NOMO-1 treated with dmso at 0.1 percent for 144 hours (cell line): ENCODE measurements around the gene ADA.
"Not testable (repeated sequence)": the region's sequence is repeated elsewhere in the genome, so short reads cannot be mapped to it uniquely, and the experiment has no call there.

Experiments
- DNase-seq: peaks from one replicate; lab custom pipeline; 2025; ENCODE audit not compliant: unreplicated experiment; lab: John Stamatoyannopoulos, UW

ADA gene

GRCh38 chr20:44678990-44679611, 27.6 kb upstream of the ADA start:
- no peak for DNase-seq

DNA sequence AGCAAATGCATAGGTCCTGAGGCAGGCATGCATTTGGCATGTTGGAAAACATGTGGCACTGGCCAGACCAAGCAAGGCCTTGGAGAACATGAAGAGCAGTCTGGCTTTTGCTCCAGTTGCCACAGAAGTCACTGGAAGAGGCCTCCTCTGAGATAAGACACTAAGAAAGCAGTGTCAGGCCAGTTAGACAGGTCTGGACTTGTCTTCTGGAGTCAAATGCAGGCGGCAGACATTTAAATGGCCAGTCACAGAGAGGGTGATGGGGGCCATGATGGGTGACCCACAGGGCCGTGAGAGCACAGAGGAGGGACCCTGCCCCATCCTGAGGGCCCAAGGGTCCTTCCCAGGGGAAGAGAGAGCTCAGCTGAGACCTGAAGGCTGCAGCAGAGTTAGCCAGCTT, 26.7 kb upstream of the ADA start:
- DNase-seq: no peak

DNA sequence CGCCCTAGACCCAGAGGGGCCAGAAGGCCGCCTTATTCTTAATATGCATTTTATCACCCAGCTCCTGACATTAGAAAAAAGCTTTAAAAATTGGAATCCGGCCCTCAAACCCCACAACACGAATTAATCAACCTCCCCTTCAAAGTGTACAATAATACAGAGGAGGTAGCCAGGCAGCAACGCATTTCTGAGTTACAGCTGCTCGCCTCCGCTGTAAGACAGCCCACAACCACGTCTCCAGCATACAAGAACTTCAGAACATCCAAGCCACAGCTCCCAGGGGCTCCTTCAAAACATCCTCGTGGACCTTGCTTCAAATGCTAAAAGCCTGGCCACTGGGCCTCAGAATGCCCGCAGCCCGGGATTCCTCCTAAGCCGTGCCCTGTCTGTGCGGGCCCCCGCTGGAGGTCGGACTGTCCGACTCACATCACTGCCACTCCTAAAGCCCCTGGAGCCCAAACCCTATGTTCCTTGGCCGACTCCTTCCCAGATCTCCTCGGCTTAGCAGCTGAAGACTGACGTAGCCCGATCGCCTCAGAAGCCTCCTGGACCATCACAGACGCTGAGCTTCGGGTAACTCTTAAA, 20.9 kb upstream of the ADA start:
- not testable (repeated sequence) for DNase-seq

DNA sequence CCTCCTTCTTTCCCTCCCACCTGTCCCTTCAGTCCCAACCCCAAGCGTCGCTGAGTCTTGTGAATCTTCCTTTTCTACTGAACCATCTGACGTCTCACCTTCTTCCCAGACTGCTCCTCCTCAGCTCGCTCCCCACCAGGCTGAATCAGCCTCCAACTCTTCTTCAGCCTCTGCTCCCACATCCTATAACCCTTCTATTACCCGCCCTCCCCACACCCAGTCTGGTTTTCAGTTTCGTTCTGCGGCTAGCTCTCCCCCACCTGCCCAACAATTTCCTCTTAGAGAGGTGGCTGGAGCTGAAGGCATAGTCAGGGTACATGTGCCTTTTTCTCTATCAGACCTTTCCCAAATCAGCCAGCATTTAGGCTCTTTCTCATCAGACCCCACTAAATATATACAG, 20.0 kb upstream of the ADA start:
- DNase-seq: peak; percentile 81

GRCh38 chr20:44670851-44671250, 19.4 kb upstream of the ADA start:
- DNase-seq: not testable (repeated sequence)

DNA sequence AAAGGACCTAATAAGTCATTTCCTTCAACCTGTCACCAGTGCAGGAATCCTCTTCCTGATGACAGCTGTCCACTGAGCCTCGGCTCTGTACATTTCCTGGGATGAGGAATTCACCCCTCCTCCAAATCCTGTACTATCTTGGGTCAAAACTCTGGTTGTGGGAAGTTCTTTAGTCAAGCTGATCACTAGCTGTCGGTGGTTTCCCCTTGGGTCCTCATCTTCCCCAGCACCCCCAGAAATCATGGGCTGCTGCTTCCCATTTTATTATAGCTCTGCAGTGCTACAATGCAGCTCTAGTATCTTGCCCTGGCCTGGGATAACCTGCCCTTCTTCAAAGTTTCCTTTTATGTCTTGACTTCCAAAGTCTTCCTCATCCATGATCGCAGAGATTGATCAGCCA, 14.6 kb upstream of the ADA start:
- no peak for DNase-seq

GRCh38 chr20:44664131-44664530, 12.6 kb upstream of the ADA start:
- DNase-seq: peak; percentile 87

- DNase-seq: no peak
These were observed 10.8 kb upstream of the ADA start for GRCh38 chr20:44662261-44662660.

GRCh38 chr20:44660581-44660980, 9.1 kb upstream of the ADA start:
- DNase-seq: no peak

DNA sequence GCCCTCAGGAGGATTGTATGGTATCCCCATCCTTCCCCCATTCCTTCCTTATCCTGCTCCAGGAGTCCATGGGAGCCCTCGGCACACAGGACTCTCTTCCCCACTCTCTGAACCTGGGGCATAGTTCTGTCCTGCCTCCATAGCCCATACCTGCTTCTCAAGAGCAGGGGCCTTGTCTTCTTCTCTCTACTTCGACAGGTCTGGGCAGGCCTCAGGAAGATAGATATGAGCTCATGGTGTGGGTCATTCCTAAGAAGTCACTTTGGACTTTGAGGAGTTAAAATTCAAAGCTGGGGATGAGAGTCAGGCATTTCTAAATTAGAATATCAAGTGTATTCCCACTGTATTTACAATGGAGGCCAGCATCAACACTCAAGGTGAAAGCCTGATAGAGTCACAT, 8.4 kb upstream of the ADA start:
- no peak for DNase-seq

DNA sequence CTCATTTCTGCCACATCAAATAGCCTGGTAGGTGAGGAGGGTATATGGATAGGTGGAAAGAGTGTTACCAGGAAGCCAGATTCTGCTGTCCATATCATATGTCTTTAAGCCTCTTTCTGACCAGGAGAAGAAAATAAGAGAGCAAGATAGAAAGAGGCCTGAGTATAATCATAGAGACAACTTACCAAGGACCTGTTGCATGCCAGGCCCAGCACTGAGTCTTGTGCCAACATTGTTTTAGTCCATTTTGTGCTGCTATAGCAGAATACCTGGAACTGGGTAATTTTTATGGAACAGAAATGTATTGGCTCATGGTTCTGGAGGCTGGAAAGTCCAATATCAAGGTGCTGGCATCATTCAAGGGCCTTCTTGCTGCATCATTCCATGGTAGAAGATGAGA, 7.3 kb upstream of the ADA start:
- no peak for DNase-seq

DNA sequence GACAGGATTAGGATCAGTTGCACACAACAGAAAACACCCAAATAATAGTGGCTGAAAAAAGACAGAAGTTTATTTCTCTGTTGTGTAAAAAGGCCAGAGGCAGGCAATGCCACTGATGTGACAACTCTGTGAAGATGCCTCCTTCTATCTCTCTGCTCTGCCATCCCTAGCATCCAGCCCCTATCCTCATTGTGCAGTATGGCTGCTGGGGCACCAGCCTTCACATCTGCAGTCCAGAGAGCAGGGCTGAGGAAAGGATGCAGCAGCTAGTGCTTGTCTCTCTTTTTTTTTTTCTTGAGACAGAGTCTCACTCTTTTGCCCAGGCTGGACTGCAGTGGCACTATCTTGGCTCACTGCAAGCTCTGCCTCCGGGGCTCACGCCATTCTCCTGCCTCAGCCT, 6.4 kb upstream of the ADA start:
- no peak for DNase-seq

DNA sequence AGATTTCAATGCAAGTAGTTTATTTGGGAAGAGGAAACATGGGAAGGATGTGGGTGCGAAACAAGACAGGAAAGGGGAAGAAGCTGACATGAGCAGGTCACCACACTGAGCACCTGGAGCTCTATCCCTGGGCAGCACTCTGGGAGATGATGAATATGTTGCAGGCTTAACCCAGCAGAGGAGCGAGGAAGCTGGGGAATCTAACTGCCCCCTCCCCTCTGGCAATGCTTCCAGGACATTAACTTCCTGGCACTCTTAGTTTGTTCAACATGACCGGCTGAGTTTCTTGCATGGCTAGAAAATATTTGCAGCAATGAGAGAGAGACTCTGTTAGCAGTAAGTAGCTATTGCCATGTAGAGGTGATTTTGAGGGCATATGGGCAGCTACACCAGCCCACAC, 4.9 kb upstream of the ADA start:
- no peak for DNase-seq

DNA sequence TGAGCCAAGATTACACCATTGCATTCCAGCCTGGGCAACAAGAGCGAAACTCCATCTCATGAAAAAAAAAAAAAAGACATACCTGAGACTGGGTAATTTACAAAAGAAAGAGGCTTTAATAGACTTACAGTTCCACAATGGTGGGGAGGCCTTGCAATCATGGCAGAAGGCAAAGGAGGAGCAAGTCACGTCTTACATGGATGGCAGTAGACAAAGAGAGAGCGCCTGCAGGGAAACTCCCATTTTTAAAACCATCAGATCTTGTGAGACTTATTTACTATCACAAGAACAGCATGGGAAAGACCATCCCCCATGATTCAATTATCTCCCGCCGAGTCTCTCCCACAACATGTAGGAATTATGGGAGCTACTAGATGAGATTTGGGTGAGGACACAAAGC, 2.7 kb upstream of the ADA start:
- DNase-seq: not testable (repeated sequence)

- DNase-seq: no peak
These were observed 2.0 kb upstream of the ADA start for GRCh38 chr20:44653546-44653945.

GRCh38 chr20:44651434-44651683, 140 bp downstream of the ADA start:
- no peak for DNase-seq

GRCh38 chr20:44650771-44651433, 597 bp downstream of the ADA start:
- DNase-seq: no peak

GRCh38 chr20:44649976-44650375, 1.5 kb downstream of the ADA start:
- no peak for DNase-seq

- no peak for DNase-seq
These were observed 2.4 kb downstream of the ADA start for GRCh38 chr20:44649126-44649525.

DNA sequence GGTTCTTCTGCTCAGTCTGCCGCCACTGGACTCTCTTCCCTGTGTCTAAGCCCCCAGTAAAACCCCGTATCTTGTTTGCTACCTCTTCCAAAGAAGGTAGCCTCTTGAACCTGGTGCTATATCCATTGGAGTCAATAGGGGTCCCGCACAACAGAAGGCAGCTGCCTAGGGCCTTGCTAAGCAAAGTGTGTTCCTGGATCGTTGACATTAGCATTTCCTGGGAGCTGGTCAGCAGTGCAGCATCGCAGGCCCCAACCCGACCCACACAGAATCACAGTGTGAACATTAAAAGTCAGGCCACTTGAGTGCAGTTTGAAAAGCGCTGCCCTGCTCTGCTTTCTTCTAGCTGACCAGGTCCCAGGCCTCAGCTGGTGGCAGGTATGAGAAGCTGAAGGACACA, 2.9 kb downstream of the ADA start:
- DNase-seq: no peak

GRCh38 chr20:44648068-44648467, 3.4 kb downstream of the ADA start:
- DNase-seq: no peak

- peak; percentile 61 for DNase-seq
These were observed 4.7 kb downstream of the ADA start for GRCh38 chr20:44646641-44647274.
